ENCODE data around the gene GRIK2. TPM values are rescaled to one million over a fixed set of nuclear protein-coding genes. Genes with fewer than 3 reads are reported as not detected.

GRIK2 gene
- polyA plus RNA-seq, 1 donor, result 1.3 TPM

- no peak for DNase-seq (ENCODE audit: low read depth)
These were observed 60.7 kb downstream of the GRIK2 start for GRCh38 chr6:101454106-101454676.

GRCh38 chr6:101458336-101458735 is 64.8 kb downstream of the GRIK2 start:
- no peak for DNase-seq (ENCODE audit: low read depth)

GRCh38 chr6:101458826-101459225 is 65.3 kb downstream of the GRIK2 start:
- no peak for DNase-seq (ENCODE audit: low read depth)

- DNase-seq (ENCODE audit: low read depth), result no peak
These were observed 69.1 kb downstream of the GRIK2 start for GRCh38 chr6:101462576-101462975.

GRCh38 chr6:101465863-101466262 is 72.4 kb downstream of the GRIK2 start:
- DNase-seq (ENCODE audit: low read depth), result no peak

GRCh38 chr6:101477436-101477835 is 83.9 kb downstream of the GRIK2 start:
- no peak for DNase-seq (ENCODE audit: low read depth)

GRCh38 chr6:101478891-101479290 is 85.4 kb downstream of the GRIK2 start:
- DNase-seq (ENCODE audit: low read depth), result no peak

- DNase-seq (ENCODE audit: low read depth), result no peak
These were observed 89.1 kb downstream of the GRIK2 start for GRCh38 chr6:101482606-101483005.

- DNase-seq (ENCODE audit: low read depth), result no peak
These were observed 91.3 kb downstream of the GRIK2 start for GRCh38 chr6:101484781-101485180.

- no peak for DNase-seq (ENCODE audit: low read depth)
These were observed 92.6 kb downstream of the GRIK2 start for GRCh38 chr6:101486124-101486523.

GRCh38 chr6:101486726-101487125 is 93.2 kb downstream of the GRIK2 start:
- no peak for DNase-seq (ENCODE audit: low read depth)

- DNase-seq (ENCODE audit: low read depth), result no peak
These were observed 95.9 kb downstream of the GRIK2 start for GRCh38 chr6:101489456-101489855.

- DNase-seq (ENCODE audit: low read depth), result no peak
These were observed 97.3 kb downstream of the GRIK2 start for GRCh38 chr6:101490857-101491256.

GRCh38 chr6:101502818-101503217 is 109.3 kb downstream of the GRIK2 start:
- no peak for DNase-seq (ENCODE audit: low read depth)

GRCh38 chr6:101509536-101509935 is 116.0 kb downstream of the GRIK2 start:
- no peak for DNase-seq (ENCODE audit: low read depth)

- DNase-seq (ENCODE audit: low read depth), result no peak
These were observed 119.7 kb downstream of the GRIK2 start for GRCh38 chr6:101513181-101513580.

- DNase-seq (ENCODE audit: low read depth), result no peak
These were observed 123.1 kb downstream of the GRIK2 start for GRCh38 chr6:101516578-101516977.

GRCh38 chr6:101517632-101518031 is 124.1 kb downstream of the GRIK2 start:
- no peak for DNase-seq (ENCODE audit: low read depth)

GRCh38 chr6:101522254-101522653 is 128.7 kb downstream of the GRIK2 start:
- no peak for DNase-seq (ENCODE audit: low read depth)

GRCh38 chr6:101527467-101527866 is 134.0 kb downstream of the GRIK2 start:
- DNase-seq (ENCODE audit: low read depth), result no peak

GRCh38 chr6:101528801-101529200 is 135.3 kb downstream of the GRIK2 start:
- DNase-seq (ENCODE audit: low read depth), result no peak

GRCh38 chr6:101531538-101531937 is 138.0 kb downstream of the GRIK2 start:
- no peak for DNase-seq (ENCODE audit: low read depth)

GRCh38 chr6:101534386-101534785 is 140.9 kb downstream of the GRIK2 start:
- no peak for DNase-seq (ENCODE audit: low read depth)

GRCh38 chr6:101534821-101535220 is 141.3 kb downstream of the GRIK2 start:
- DNase-seq (ENCODE audit: low read depth), result no peak
